ENCODE data around the gene TMA7. TPM values are rescaled to one million over a fixed set of nuclear protein-coding genes. Genes with fewer than 3 reads are reported as not detected.

The TMA7 gene
- total and polyA plus RNA-seq, 4 donors: 75.2 to 241 (median 113) TPM

DNA sequence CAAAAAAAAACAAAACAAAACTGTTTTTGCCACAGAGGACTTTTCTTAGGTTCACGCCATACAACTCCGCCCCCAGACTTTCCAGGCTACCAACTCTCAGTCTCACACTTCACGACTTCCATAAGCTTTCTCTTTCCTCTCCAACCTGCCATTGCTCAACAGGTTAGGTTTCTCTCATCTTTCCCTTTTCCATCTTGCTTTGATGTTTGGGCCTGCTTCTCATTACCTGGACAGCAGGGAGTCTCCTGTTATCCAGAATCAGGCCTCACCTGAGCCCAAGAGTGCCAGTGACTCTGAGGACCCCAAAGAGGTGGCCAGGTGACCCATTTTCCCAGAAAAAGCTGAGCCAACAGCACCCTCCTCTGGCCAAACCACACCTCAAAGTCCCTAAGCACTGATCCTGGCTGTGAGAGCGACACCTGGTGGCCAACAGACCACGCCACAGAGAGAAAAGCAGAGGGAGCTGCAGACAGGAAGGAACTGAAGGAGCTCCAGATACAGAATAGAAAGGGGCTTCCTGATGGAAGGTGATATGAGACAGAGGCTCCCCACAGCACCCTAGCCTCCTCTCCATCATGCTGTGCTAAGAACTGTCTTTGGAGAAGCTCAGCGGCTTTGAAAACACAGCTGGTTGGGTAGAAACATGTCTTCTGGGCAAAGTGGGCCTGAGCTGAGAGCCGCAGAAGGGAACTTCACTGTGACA is 4.1 kb upstream of the TMA7 start:
- H3K4me1 ChIP-seq (ENCODE audit: control insufficient read depth in 4 of 4, insufficient read depth in 4 of 4, low read length in 3 of 4): peaks cover 5 to 36% (median 18%) of the 10 kb centered on the region in 4 donors
- H3K27ac ChIP-seq (ENCODE audit: low read depth in 1 of 2, low read length in 2 of 2): no peak overlapping the region
- DNase-seq (ENCODE audit: low spot score): peak; percentile 91
- no peaks in the 10 kb centered on the region for H3K9me3 ChIP-seq (ENCODE audit: control insufficient read depth in 4 of 4, low read length in 3 of 4)
- H3K27me3 ChIP-seq (ENCODE audit: control insufficient read depth in 4 of 4, insufficient read depth in 4 of 4, low read length in 3 of 4): no peaks in the 10 kb centered on the region
- no peak overlapping the region for H3K9ac ChIP-seq (ENCODE audit: low read depth in 1 of 2, low read length in 2 of 2)
- no peak overlapping the region for H3K4me3 ChIP-seq (ENCODE audit: low read depth in 1 of 3, low read length in 3 of 3)
- peaks cover 0 to 7% (median 0%) of the 10 kb centered on the region in 4 donors for H3K36me3 ChIP-seq (ENCODE audit: control insufficient read depth in 4 of 4, insufficient read depth in 3 of 4, low read depth in 1 of 4, low read length in 3 of 4)
- WGBS: 39% methylated on average over 7 of the region's 7 CpGs
- TF ChIP-seq TAF1 (conservative IDR thresholded peaks at IDR 0.05) (no peak), YY1 (IDR thresholded peaks at IDR 0.05) (no peak), RXRA (IDR thresholded peaks at IDR 0.05) (peak in 1 of 2 donors; percentile 23), GABPA (IDR thresholded peaks at IDR 0.05 in 1 of 2, conservative IDR thresholded peaks at IDR 0.05 in 1 of 2) (peak in 1 of 2 donors; percentile 21), RAD21 (IDR thresholded peaks at IDR 0.05) (peak; percentile 100)
- TF ChIP-seq, protein P1, sequence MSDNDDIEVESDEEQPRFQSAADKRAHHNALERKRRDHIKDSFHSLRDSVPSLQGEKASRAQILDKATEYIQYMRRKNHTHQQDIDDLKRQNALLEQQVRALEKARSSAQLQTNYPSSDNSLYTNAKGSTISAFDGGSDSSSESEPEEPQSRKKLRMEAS (IDR thresholded peaks at IDR 0.05): no peak
- TF ChIP-seq, protein P2, sequence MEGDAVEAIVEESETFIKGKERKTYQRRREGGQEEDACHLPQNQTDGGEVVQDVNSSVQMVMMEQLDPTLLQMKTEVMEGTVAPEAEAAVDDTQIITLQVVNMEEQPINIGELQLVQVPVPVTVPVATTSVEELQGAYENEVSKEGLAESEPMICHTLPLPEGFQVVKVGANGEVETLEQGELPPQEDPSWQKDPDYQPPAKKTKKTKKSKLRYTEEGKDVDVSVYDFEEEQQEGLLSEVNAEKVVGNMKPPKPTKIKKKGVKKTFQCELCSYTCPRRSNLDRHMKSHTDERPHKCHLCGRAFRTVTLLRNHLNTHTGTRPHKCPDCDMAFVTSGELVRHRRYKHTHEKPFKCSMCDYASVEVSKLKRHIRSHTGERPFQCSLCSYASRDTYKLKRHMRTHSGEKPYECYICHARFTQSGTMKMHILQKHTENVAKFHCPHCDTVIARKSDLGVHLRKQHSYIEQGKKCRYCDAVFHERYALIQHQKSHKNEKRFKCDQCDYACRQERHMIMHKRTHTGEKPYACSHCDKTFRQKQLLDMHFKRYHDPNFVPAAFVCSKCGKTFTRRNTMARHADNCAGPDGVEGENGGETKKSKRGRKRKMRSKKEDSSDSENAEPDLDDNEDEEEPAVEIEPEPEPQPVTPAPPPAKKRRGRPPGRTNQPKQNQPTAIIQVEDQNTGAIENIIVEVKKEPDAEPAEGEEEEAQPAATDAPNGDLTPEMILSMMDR (IDR thresholded peaks at IDR 0.05; ENCODE audit: low read depth, low read length, missing input control): peak; percentile 100
- TF ChIP-seq, protein P3, sequence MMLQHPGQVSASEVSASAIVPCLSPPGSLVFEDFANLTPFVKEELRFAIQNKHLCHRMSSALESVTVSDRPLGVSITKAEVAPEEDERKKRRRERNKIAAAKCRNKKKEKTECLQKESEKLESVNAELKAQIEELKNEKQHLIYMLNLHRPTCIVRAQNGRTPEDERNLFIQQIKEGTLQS (IDR thresholded peaks at IDR 0.05): no peak

DNA sequence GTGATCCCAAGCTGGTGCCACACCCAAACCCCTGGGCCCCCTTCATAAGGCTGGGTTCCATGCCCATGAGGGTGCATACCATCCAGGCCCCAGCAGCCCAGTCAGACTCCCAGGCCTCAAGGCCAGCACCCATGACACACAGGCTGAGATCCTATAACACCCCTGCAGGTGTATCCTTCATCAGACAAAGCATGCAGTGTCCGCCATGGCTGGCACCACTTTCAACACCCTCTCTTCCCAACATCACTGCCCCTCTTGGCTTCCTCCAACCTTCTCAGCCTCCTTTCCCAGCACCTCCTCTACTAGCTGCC is 3.6 kb upstream of the TMA7 start:
- DNase-seq (ENCODE audit: low spot score): no peak
- TF ChIP-seq, protein P4, sequence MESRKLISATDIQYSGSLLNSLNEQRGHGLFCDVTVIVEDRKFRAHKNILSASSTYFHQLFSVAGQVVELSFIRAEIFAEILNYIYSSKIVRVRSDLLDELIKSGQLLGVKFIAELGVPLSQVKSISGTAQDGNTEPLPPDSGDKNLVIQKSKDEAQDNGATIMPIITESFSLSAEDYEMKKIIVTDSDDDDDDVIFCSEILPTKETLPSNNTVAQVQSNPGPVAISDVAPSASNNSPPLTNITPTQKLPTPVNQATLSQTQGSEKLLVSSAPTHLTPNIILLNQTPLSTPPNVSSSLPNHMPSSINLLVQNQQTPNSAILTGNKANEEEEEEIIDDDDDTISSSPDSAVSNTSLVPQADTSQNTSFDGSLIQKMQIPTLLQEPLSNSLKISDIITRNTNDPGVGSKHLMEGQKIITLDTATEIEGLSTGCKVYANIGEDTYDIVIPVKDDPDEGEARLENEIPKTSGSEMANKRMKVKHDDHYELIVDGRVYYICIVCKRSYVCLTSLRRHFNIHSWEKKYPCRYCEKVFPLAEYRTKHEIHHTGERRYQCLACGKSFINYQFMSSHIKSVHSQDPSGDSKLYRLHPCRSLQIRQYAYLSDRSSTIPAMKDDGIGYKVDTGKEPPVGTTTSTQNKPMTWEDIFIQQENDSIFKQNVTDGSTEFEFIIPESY (IDR thresholded peaks at IDR 0.05): no peak
- TF ChIP-seq HNF4A (conservative IDR thresholded peaks at IDR 0.05) (no peak), GABPA (IDR thresholded peaks at IDR 0.05 in 1 of 2, conservative IDR thresholded peaks at IDR 0.05 in 1 of 2) (no peak)
- WGBS: 30% methylated on average over 1 of the region's 1 CpG
- Histone ChIP-seq H3K27me3 (ENCODE audit: control insufficient read depth in 4 of 4, insufficient read depth in 4 of 4, low read length in 3 of 4) (no peaks in the 10 kb centered on the region), H3K9ac (ENCODE audit: low read depth in 1 of 2, low read length in 2 of 2) (no peak overlapping the region), H3K36me3 (ENCODE audit: control insufficient read depth in 4 of 4, insufficient read depth in 3 of 4, low read depth in 1 of 4, low read length in 3 of 4) (peaks cover 0 to 7% (median 0%) of the 10 kb centered on the region in 4 donors), H3K27ac (ENCODE audit: low read depth in 1 of 2, low read length in 2 of 2) (no peak overlapping the region), H3K4me3 (ENCODE audit: low read depth in 1 of 3, low read length in 3 of 3) (no peak overlapping the region), H3K9me3 (ENCODE audit: control insufficient read depth in 4 of 4, low read length in 3 of 4) (no peaks in the 10 kb centered on the region), H3K4me1 (ENCODE audit: control insufficient read depth in 4 of 4, insufficient read depth in 4 of 4, low read length in 3 of 4) (peaks cover 2 to 36% (median 15%) of the 10 kb centered on the region in 4 donors)

DNA sequence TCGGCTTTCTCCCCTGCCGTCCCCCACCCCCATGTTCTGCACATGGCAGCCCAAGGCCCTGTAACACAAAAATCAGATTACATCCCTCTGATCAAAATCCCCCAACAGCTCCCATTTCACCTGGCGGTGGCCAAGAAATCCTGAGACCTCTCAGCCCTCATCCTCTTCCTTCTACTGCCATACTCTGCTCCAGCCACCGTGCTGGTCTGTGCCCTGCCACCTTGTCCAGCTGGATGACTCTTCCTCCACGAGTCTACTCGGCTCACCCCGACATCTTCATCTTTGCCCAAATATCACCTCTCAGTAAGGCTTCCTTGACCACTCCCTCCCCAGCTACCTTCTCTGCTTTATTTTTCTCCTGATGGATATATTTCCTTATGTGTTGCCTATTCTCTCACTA is 3.2 kb upstream of the TMA7 start:
- H3K27me3 ChIP-seq (ENCODE audit: control insufficient read depth in 4 of 4, insufficient read depth in 4 of 4, low read length in 3 of 4): no peaks in the 10 kb centered on the region
- 90% methylated on average over 7 of the region's 7 CpGs for WGBS
- peaks cover 2 to 36% (median 15%) of the 10 kb centered on the region in 4 donors for H3K4me1 ChIP-seq (ENCODE audit: control insufficient read depth in 4 of 4, insufficient read depth in 4 of 4, low read length in 3 of 4)
- H3K4me3 ChIP-seq (ENCODE audit: low read depth in 1 of 3, low read length in 3 of 3): no peak overlapping the region
- H3K27ac ChIP-seq (ENCODE audit: low read depth in 1 of 2, low read length in 2 of 2): no peak overlapping the region
- no peak for DNase-seq (ENCODE audit: low spot score)
- no peaks in the 10 kb centered on the region for H3K9me3 ChIP-seq (ENCODE audit: control insufficient read depth in 4 of 4, low read length in 3 of 4)
- TF ChIP-seq RXRA (IDR thresholded peaks at IDR 0.05): no peak
- TF ChIP-seq JUND (IDR thresholded peaks at IDR 0.05): no peak
- no peak for TF ChIP-seq HNF4A (conservative IDR thresholded peaks at IDR 0.05)
- no peak for TF ChIP-seq TAF1 (conservative IDR thresholded peaks at IDR 0.05)
- no peak for TF ChIP-seq FOXA2 (IDR thresholded peaks at IDR 0.05)
- TF ChIP-seq HNF4G (IDR thresholded peaks at IDR 0.05): no peak
- no peak for TF ChIP-seq EGR1 (IDR thresholded peaks at IDR 0.05; ENCODE audit: low read depth in 2 of 2)
- no peak for TF ChIP-seq GABPA (IDR thresholded peaks at IDR 0.05 in 1 of 2, conservative IDR thresholded peaks at IDR 0.05 in 1 of 2)
- TF ChIP-seq SP1 (IDR thresholded peaks at IDR 0.05): no peak
- H3K9ac ChIP-seq (ENCODE audit: low read depth in 1 of 2, low read length in 2 of 2): no peak overlapping the region
- peaks cover 0 to 7% (median 1%) of the 10 kb centered on the region in 4 donors for H3K36me3 ChIP-seq (ENCODE audit: control insufficient read depth in 4 of 4, insufficient read depth in 3 of 4, low read depth in 1 of 4, low read length in 3 of 4)

All from liver (tissue), 9 donors.